Neural progenitor cell (in vitro differentiated cells): ENCODE measurements around the gene IQCH.

ENCODE experiments used
- EZH2 ChIP-seq: fragments of 200-600 bp; sonication (generic); IDR thresholded peaks from 2 replicates; pipeline ENCODE4 v1.6.1; 2017; ENCODE audit warnings: antibody characterized with exemption, mild to moderate bottlenecking, moderate library complexity
- TF ChIP-seq, protein P1 (sequence below): fragments of 200-600 bp; sonication (generic); IDR thresholded peaks from 2 replicates; pipeline ENCODE4 v1.5.1; 2017; ENCODE audit warnings: antibody characterized with exemption, mild to moderate bottlenecking

DNA sequence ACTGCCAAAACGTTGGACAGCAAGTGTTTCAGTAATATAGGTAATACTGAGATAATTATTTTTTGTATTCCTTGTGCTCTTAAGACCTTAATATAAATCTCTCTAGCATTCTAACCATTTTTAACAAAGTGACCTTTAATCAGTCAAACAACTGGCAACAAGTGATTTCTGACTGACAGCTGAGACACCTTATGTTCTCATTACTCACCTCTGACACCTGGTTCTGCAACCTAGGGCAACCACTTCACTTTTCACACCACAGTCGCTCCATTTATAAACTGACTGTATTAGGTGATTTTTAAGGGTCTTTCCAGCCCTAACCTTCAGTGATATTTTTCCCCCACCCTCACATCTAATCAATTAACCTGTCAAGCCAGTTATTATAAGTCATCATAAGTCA lies 205.9 kb downstream of the IQCH start:
- TF ChIP-seq EZH2: no peak
- TF ChIP-seq, protein P1, sequence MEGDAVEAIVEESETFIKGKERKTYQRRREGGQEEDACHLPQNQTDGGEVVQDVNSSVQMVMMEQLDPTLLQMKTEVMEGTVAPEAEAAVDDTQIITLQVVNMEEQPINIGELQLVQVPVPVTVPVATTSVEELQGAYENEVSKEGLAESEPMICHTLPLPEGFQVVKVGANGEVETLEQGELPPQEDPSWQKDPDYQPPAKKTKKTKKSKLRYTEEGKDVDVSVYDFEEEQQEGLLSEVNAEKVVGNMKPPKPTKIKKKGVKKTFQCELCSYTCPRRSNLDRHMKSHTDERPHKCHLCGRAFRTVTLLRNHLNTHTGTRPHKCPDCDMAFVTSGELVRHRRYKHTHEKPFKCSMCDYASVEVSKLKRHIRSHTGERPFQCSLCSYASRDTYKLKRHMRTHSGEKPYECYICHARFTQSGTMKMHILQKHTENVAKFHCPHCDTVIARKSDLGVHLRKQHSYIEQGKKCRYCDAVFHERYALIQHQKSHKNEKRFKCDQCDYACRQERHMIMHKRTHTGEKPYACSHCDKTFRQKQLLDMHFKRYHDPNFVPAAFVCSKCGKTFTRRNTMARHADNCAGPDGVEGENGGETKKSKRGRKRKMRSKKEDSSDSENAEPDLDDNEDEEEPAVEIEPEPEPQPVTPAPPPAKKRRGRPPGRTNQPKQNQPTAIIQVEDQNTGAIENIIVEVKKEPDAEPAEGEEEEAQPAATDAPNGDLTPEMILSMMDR: no peak
